ENCODE data around the gene SNRNP35.
"Not testable (repeated sequence)": the region's sequence is repeated elsewhere in the genome, so short reads cannot be mapped to it uniquely, and the experiment has no call there.

The SNRNP35 gene

GRCh38 chr12:123491056-123491455 lies 33.1 kb downstream of the SNRNP35 start:
- DNase-seq: no peak

DNA sequence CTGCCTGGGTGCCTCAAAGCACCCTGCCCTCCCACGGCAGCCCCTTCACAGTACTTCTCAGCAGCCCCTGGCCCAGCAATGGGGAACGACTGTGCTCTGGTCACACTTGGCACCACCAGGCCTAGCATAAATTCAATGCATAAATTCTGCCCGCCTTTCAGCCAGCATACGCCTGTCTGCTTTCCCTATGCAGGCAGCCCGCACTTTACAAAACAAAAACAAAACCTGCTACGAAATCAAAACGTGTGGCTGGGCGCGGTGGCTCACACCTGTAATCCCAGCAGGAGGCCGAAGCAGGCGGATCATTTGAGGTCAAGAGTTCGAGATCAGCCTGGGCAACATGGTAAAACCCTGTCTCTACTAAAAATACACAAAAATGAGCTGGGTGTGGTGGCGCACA lies 33.5 kb downstream of the SNRNP35 start:
- DNase-seq: no peak

DNA sequence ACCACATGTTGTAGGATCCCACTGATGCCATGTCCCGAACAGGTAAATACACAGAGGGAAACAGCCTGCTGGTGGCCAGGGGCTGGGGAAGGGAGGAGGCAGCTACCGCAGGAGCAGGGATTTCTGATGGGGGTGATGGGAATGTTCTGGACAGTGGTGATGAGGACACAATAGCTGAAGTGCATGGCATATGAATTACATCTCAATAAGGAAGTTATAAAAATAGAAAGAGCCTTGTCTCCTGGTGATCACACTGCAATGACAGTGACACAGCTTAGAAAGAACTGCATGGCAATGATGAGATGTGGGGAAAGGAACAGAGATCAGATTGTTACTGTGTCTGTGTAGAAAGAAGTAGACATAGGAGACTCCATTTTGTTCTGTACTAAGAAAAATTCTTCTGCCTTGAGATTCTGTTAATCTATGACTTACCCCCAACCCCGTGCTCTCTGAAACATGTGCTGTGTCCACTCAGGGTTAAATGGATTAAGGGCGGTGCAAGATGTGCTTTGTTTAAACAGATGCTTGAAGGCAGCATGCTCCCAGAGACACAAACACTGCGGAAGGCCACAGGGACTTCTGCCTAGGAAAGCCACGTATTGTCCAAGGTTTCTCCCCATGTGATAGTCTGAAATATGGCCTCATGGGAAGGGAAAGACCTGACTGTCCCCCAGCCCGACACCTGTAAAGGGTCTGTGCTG lies 34.5 kb downstream of the SNRNP35 start:
- not testable (repeated sequence) for DNase-seq

DNA sequence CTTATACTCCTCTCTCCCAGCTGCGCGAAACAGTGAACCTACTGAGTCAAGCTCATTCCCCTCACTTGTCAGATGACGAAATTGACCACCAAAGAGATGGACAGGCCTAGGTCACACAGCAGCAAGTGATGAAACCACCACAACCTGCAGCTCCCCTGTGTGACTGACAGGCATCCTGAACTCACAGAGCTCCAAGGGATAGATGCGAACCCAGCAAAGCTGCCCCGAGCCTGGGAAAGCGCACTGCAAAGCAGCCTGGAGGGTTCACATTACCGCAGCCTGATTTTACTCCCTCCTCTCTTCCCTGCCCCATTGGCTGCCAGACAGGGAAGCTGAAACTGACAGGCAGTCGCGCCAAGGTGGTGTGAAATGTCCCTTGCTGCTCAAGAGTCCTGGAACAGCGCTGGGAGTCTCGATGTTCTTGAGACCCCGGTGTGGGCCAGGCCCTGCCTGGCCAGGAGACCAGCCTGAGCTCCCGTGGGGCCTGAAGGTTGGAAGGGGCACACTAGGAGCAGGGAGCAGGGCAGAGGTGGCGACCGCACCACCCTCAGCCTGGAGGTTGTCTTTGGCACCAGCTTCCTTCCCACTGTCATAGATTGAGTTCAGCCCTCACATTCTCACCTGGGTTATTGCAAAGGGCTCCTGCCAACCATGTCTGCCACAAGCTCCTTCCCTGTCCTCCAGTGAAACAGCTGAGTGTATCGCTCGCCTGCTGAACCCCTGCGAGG lies 36.3 kb downstream of the SNRNP35 start:
- DNase-seq: no peak

GRCh38 chr12:123497065-123497464 lies 39.1 kb downstream of the SNRNP35 start:
- no peak for DNase-seq

DNA sequence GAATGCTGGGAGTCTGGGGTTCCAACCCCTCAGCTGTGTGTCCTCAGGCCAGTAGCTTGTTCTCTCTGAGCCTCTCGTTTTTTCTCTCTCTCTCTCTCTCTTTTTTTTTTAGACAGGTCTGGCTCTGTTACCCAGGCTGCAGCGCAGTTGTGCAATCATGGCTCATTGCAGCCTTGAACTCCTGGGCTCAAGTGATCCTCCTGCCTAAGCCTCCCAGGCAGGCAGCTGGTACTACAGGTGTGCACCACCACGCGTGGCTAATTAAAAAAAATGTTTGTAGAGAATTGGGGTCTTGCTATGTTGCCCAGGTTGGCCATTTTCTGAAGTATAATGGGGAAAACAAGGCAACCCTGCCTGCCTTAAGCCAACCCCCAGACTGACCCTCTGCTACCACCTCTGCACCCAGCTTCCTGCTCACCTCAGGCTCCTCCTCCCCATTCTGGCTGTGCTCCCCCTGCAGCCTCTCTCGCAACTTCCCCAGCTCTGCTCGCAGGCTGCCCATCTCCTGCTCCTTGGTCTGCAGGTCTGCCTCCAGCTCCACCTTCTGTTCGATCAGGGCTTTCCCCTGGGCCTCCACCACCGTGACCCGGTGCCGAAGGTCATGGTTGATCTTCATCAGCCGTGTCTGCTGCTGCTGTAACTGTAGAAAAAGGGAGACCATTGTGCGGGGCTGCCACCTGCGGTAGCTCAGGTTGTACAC lies 40.3 kb downstream of the SNRNP35 start:
- DNase-seq: no peak

GRCh38 chr12:123499332-123499731 lies 41.4 kb downstream of the SNRNP35 start:
- DNase-seq: no peak

- DNase-seq: no peak
Observed at GRCh38 chr12:123502163-123502704, 44.3 kb downstream of the SNRNP35 start.

- no peak for DNase-seq
Observed at GRCh38 chr12:123506059-123506842, 48.3 kb downstream of the SNRNP35 start.

GRCh38 chr12:123506843-123507236 lies 48.9 kb downstream of the SNRNP35 start:
- DNase-seq: no peak

- DNase-seq: no peak
Observed at GRCh38 chr12:123512838-123513665, 55.1 kb downstream of the SNRNP35 start.

DNA sequence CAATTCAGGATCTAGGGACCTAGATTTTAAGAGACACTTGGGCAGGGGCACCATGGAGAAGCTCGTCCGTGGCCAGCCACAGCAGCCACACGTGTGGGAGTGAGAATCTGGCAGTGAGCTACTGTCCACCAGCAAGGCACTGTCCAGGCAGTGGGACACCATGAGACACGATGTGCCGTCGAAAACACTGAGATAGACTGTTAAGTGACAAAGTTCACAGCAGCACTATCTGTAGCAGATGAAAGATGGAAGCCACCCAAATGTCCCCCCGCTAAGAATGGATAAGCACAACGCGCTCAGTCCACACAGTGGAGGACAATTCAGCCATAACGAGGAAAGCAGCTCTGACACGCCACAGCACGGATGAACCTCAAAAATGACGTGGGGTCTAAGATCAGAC lies 55.9 kb downstream of the SNRNP35 start:
- no peak for DNase-seq

GRCh38 chr12:123514582-123515221 lies 56.8 kb downstream of the SNRNP35 start:
- DNase-seq: not testable (repeated sequence)

DNA sequence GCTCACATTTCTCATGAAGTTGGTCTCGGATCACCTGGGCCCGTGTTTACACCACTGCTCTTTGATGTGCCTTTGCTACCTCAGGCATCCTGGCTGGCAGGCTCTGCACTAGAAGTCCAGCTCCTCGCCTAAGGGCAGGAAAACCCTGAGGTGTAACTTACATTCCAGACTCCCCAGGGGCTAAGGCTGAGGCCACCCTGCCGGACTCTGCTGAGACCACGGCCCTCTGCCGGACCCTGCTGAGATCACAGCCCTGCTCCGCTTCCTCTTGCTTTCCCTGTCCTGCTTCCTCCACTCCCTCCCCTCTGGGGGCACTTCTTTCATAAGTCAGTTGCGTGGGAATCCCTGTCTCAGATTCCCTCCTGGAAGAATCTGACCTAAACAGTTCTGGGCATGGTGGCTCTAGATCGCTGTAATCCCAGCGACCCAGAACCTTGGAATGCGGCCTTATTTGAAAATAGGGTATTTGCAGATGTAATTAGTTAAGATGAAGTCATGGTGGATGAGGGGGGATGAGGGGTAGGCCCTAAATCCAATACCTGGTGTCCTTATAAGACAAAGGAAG lies 58.4 kb downstream of the SNRNP35 start:
- DNase-seq: no peak
